Sigmoid colon (tissue), 7 donors: ENCODE measurements around the gene TMEM186. TPM values are rescaled to one million over a fixed set of nuclear protein-coding genes. Genes with fewer than 3 reads are reported as not detected.
"Not testable (repeated sequence)": the region's sequence is repeated elsewhere in the genome, so short reads cannot be mapped to it uniquely, and the experiment has no call there.

Experiments
- DNase-seq: peaks from one replicate; pipeline ENCODE4 v3.0.0-alpha.2; 2019
- H3K27ac ChIP-seq, 4 donors: fragments of 200-600 bp; sonication (generic); one replicate each; pipeline ENCODE4 v1.5.1; 2016 to 2019; ENCODE audit warnings: mild to moderate bottlenecking in 1 of 4
- H3K27me3 ChIP-seq, 3 donors: fragments of 200-600 bp; sonication (generic); one replicate each; pipeline ENCODE4 v1.5.1; 2019; ENCODE audit warnings: mild to moderate bottlenecking in 1 of 3
- H3K36me3 ChIP-seq, 4 donors: fragments of 200-600 bp; sonication (generic); one replicate each; pipeline ENCODE4 v1.5.1; 2016 to 2019
- H3K4me1 ChIP-seq, 4 donors: fragments of 200-600 bp; sonication (generic); one replicate each; pipeline ENCODE4 v1.5.1; 2017 to 2019
- H3K4me3 ChIP-seq, 4 donors: fragments of 200-600 bp; sonication (generic); one replicate each; pipeline ENCODE4 v1.5.1; 2017 to 2019; ENCODE audit warnings: mild to moderate bottlenecking in 2 of 4, moderate library complexity in 1 of 4
- H3K9me3 ChIP-seq, 4 donors: fragments of 200-600 bp in 3 of 4; sonication (generic) in 3 of 4; one replicate each; pipeline versions ENCODE4 v1.5.1 to v1.6.1; 2013 to 2019
- CTCF ChIP-seq, 4 experiments: fragments of 450-650 bp in 3 of 4; fragments of 200-600 bp in 1 of 4; IDR thresholded peaks; one replicate each; pipeline ENCODE4 v1.5.1; 2016 to 2019; ENCODE audit warnings: antibody characterized with exemption in 4 of 4, mild to moderate bottlenecking in 3 of 4, moderate library complexity in 2 of 4
- EP300 ChIP-seq, 4 donors: sonication (generic); formaldehyde crosslinking; IDR thresholded peaks; one replicate each; pipeline ENCODE4 v1.6.1; 2017; ENCODE audit warnings: antibody characterized with exemption in 4 of 4
- POLR2A ChIP-seq, 2 donors: fragments of 450-650 bp; IDR thresholded peaks; one replicate each; pipeline ENCODE4 v1.6.1; 2016; ENCODE audit warnings: antibody characterized with exemption in 2 of 2, mild to moderate bottlenecking in 2 of 2, moderate library complexity in 2 of 2
- POLR2AphosphoS5 ChIP-seq, 4 donors: sonication (generic); formaldehyde crosslinking; IDR thresholded peaks; one replicate each; pipeline ENCODE4 v1.6.1; 2017; ENCODE audit warnings: antibody characterized with exemption in 4 of 4
- WGBS, 2 donors: extraction: QIAGEN DNeasy Blood & Tissue Kit; methylation state at CpG; one replicate each; pipeline ENCODE4 v1.1.7; 2013; 5-methylcytosine and 5-hydroxymethylcytosine counted together
- intact Hi-C: fragments of 100-400 bp; cut with DNase I; formaldehyde crosslinking; loops from one replicate; pipeline ENCODE4 v1.15.1; 2023
- polyA plus RNA-seq, 3 donors: library from polyadenylated mRNA; stranded (reverse); fragments of 200-250 nt; gene quantifications; one replicate each; pipeline ENCODE4 v1.2.3, GENCODE V29; 2013
- total RNA-seq, 4 donors: library from RNA; depleted of rRNA; stranded (reverse); fragments of >200 nt; gene quantifications; one replicate each; pipeline ENCODE4 v1.1.0, GENCODE V29; 2016
- donor health status: healthy with polysubstance abuse.
- donor health status: Bipolar disorder and iron deficiency.
- donor health status: healthy.

TMEM186 gene
- total RNA-seq: 10 to 100 TPM in 2 of 4 donors, 1 to 10 TPM in 2; 1.9 to 13.3 (median 8.7) TPM
- 10 to 100 TPM in 1 of 3 donors, 1 to 10 TPM in 2; 9.0 to 13.9 (median 9.9) TPM for polyA plus RNA-seq

GRCh38 chr16:8797364-8798173, at the start of gene TMEM186, which contains the start of gene PMM2:
TSS of gene TMEM186 (minus strand) at chr16:8797639. CDS start at chr16:8797614, 25 bp downstream.
TSS of gene PMM2 (plus strand) at chr16:8797839. CDS start at chr16:8797883, 44 bp downstream.
- Histone ChIP-seq H3K4me1 (peaks cover 0 to 35% (median 30%) of the 10 kb centered on the region in 4 donors), H3K4me3 (peak within 1 kb of the TSS; percentile 81 to 96 (median 88)), H3K36me3 (peaks cover 0 to 16% (median 7%) of the 10 kb centered on the region in 4 donors), H3K9me3 (no peaks in the 10 kb centered on the region), H3K27ac (peak within 1 kb of the TSS; percentile 80 to 86 (median 81)), H3K27me3 (no peaks in the 10 kb centered on the region)
- 1% methylated on average over 61 of the region's 61 CpGs for WGBS, 2 donors
- intact Hi-C loops: loop anchor here (2.0 to 10.0 kb wide), 7 partner anchors 70 to 297 kb away; partner anchors contain the start of genes CARHSP1, HAPSTR1, LITAFD and METTL22
- TF ChIP-seq EP300 (IDR thresholded peaks at IDR 0.05): peak in 1 of 4 donors; percentile 25
- peak in 1 of 2 donors; percentile 43 for TF ChIP-seq POLR2A (IDR thresholded peaks at IDR 0.05)
- TF ChIP-seq CTCF (IDR thresholded peaks at IDR 0.05): no peak
- TF ChIP-seq POLR2AphosphoS5 (IDR thresholded peaks at IDR 0.05): peak; percentile 48 to 89 (median 82)
- peak; percentile 98 for DNase-seq

- Histone ChIP-seq H3K36me3 (peaks cover 0 to 38% (median 4%) of the 10 kb centered on the region in 4 donors), H3K27me3 (no peaks in the 10 kb centered on the region), H3K4me3 (no peak overlapping the region), H3K27ac (no peak overlapping the region), H3K4me1 (no peaks in the 10 kb centered on the region), H3K9me3 (no peaks in the 10 kb centered on the region)
- no peak for DNase-seq
- intact Hi-C loops: no loop called here
- WGBS, 2 donors: 83 to 86% methylated on average over 13 of the region's 13 CpGs
- TF ChIP-seq EP300 (IDR thresholded peaks at IDR 0.05): no peak
- no peak for TF ChIP-seq POLR2A (IDR thresholded peaks at IDR 0.05)
- TF ChIP-seq POLR2AphosphoS5 (IDR thresholded peaks at IDR 0.05): no peak
- no peak for TF ChIP-seq CTCF (IDR thresholded peaks at IDR 0.05)
Measured at GRCh38 chr16:8847145-8847544, 49.7 kb upstream of the TMEM186 start.

GRCh38 chr16:8846401-8846932, 49.0 kb upstream of the TMEM186 start:
- peaks cover 0 to 36% (median 4%) of the 10 kb centered on the region in 4 donors for H3K36me3 ChIP-seq
- TF ChIP-seq CTCF (IDR thresholded peaks at IDR 0.05): no peak
- TF ChIP-seq POLR2AphosphoS5 (IDR thresholded peaks at IDR 0.05): no peak
- no peak for TF ChIP-seq POLR2A (IDR thresholded peaks at IDR 0.05)
- TF ChIP-seq EP300 (IDR thresholded peaks at IDR 0.05): no peak
- no peak for DNase-seq
- intact Hi-C loops: no loop called here
- no peaks in the 10 kb centered on the region for H3K27me3 ChIP-seq
- H3K27ac ChIP-seq: no peak overlapping the region
- WGBS, 2 donors: 90 to 95% methylated on average over 10 of the region's 10 CpGs
- H3K4me3 ChIP-seq: no peak overlapping the region
- H3K9me3 ChIP-seq: no peaks in the 10 kb centered on the region
- no peaks in the 10 kb centered on the region for H3K4me1 ChIP-seq

GRCh38 chr16:8845699-8846298, 48.4 kb upstream of the TMEM186 start:
- WGBS, 2 donors: 90 to 92% methylated on average over 7 of the region's 7 CpGs
- H3K9me3 ChIP-seq: no peaks in the 10 kb centered on the region
- H3K27me3 ChIP-seq: no peaks in the 10 kb centered on the region
- H3K4me3 ChIP-seq: no peak overlapping the region
- no peak overlapping the region for H3K27ac ChIP-seq
- intact Hi-C loops: no loop called here
- peaks cover 0 to 30% (median 4%) of the 10 kb centered on the region in 4 donors for H3K36me3 ChIP-seq
- DNase-seq: no peak
- TF ChIP-seq EP300 (IDR thresholded peaks at IDR 0.05) (no peak), CTCF (IDR thresholded peaks at IDR 0.05) (no peak), POLR2AphosphoS5 (IDR thresholded peaks at IDR 0.05) (no peak), POLR2A (IDR thresholded peaks at IDR 0.05) (no peak)
- no peaks in the 10 kb centered on the region for H3K4me1 ChIP-seq

- H3K36me3 ChIP-seq, H3K4me1 ChIP-seq, H3K27ac ChIP-seq, H3K4me3 ChIP-seq, intact Hi-C loops, DNase-seq, H3K9me3 ChIP-seq, H3K27me3 ChIP-seq: not testable (repeated sequence)
- WGBS, 2 donors: 81 to 94% methylated on average over 12 of the region's 12 CpGs
Measured at GRCh38 chr16:8843296-8843695, 45.9 kb upstream of the TMEM186 start.

GRCh38 chr16:8842016-8842415, 44.6 kb upstream of the TMEM186 start:
- H3K4me3 ChIP-seq, H3K27me3 ChIP-seq, H3K9me3 ChIP-seq, DNase-seq, intact Hi-C loops, H3K36me3 ChIP-seq, H3K4me1 ChIP-seq: not testable (repeated sequence)
- 46 to 75% methylated on average over 4 of the region's 4 CpGs for WGBS, 2 donors
- peak overlapping the region in 1 of 4 donors; percentile 49 for H3K27ac ChIP-seq

- H3K27me3 ChIP-seq, H3K9me3 ChIP-seq, intact Hi-C loops, H3K4me1 ChIP-seq, H3K36me3 ChIP-seq, H3K27ac ChIP-seq, H3K4me3 ChIP-seq, DNase-seq: not testable (repeated sequence)
- 92 to 95% methylated on average over 15 of the region's 15 CpGs for WGBS, 2 donors
Measured at GRCh38 chr16:8837594-8837993, 40.2 kb upstream of the TMEM186 start.
